Panc1 (cell line): ENCODE data around the gene YIPF1.

Experiments used
- CTCF ChIP-seq: fragments of 450-650 bp; IDR thresholded peaks from 2 replicates; pipeline ENCODE4 v1.5.1; 2017; ENCODE audit warnings: mild to moderate bottlenecking
- SIN3A ChIP-seq: IDR thresholded peaks from 2 replicates; pipeline ENCODE4 v1.6.1; 2012; ENCODE audit warnings: low read depth, mild to moderate bottlenecking, low read length, moderate library complexity, borderline replicate concordance; ENCODE audit not compliant: insufficient read depth
- TCF7L2 ChIP-seq: IDR thresholded peaks from 2 replicates; pipeline ENCODE4 v1.6.1; 2011; ENCODE audit warnings: mild to moderate bottlenecking, low read depth, low read length, inconsistent platforms

GRCh38 chr1:53899206-53899628, 9.6 kb upstream of the YIPF1 start:
- no peak for TF ChIP-seq CTCF
- no peak for TF ChIP-seq SIN3A
- no peak for TF ChIP-seq TCF7L2
